PC-9 (cell line): Measurements from ENCODE around the gene SYTL2. TPM values are rescaled to one million over a fixed set of nuclear protein-coding genes. Genes with fewer than 3 reads are reported as not detected.
"Not testable (repeated sequence)": the region's sequence is repeated elsewhere in the genome, so short reads cannot be mapped to it uniquely, and the experiment has no call there.

Experiments
- BruUV-seq: library from RNA; stranded (reverse); fragments of 400-500 nt; replicated peaks from 2 replicates; lab custom pipeline; 2021; lab: Mats Ljungman, UMichigan
- CTCF ChIA-PET: fragments of 300-600 bp; sonication (Branson Sonifier 250); formaldehyde crosslinking; loops from one replicate; lab custom pipeline; 2022; ENCODE audit warnings: antibody characterized with exemption; lab: Charles Lee
- POLR2A ChIA-PET: fragments of 300-600 bp; sonication (Branson Sonifier 250); formaldehyde crosslinking; loops from one replicate; lab custom pipeline; 2022; ENCODE audit warnings: antibody characterized with exemption; ENCODE audit not compliant: unreplicated experiment; lab: Charles Lee
- DNase-seq, 2 experiments: peaks; one replicate each; pipeline versions ENCODE4 v3.0.0 to v3.0.0-alpha.2; 2015 to 2022; ENCODE audit warnings: mixed read lengths in 1 of 2
- H2AFZ ChIP-seq: fragments of 200-600 bp; sonication (generic); 2 replicates; pipeline ENCODE4 v1.8.1; 2017; ENCODE audit warnings: antibody characterized with exemption
- H3F3A ChIP-seq: fragments of 200-600 bp; sonication (generic); 2 replicates; pipeline ENCODE4 v1.8.1; 2017; ENCODE audit warnings: antibody characterized with exemption, mild to moderate bottlenecking, low read depth; ENCODE audit not compliant: insufficient read depth
- H3K27ac ChIP-seq: fragments of 200-600 bp; sonication (generic); 2 replicates; pipeline ENCODE4 v1.6.1; 2016; ENCODE audit warnings: mixed run types
- H3K27me3 ChIP-seq: fragments of 200-600 bp; sonication (generic); 2 replicates; pipeline ENCODE4 v1.6.1; 2016; ENCODE audit warnings: low read depth, mixed run types; ENCODE audit not compliant: insufficient read depth
- H3K36me3 ChIP-seq: fragments of 200-600 bp; sonication (generic); 2 replicates; pipeline ENCODE4 v1.6.1; 2016; ENCODE audit warnings: low read depth, mixed run types
- H3K4me1 ChIP-seq: fragments of 200-600 bp; sonication (generic); replicated peaks from 2 replicates; pipeline ENCODE4 v1.6.1; 2016; ENCODE audit warnings: mixed run types; ENCODE audit not compliant: insufficient read depth
- H3K4me2 ChIP-seq: fragments of 200-600 bp; sonication (generic); 2 replicates; pipeline ENCODE4 v1.6.1; 2017; ENCODE audit warnings: mixed run types
- H3K4me3 ChIP-seq: fragments of 200-600 bp; sonication (generic); 2 replicates; pipeline ENCODE4 v1.6.1; 2016; ENCODE audit warnings: mixed run types
- H3K79me2 ChIP-seq: fragments of 200-600 bp; sonication (generic); 2 replicates; pipeline ENCODE4 v1.6.1; 2017; ENCODE audit warnings: low read depth, mixed run types
- H3K9me2 ChIP-seq: fragments of 200-600 bp; sonication (generic); 2 replicates; pipeline ENCODE4 v1.8.1; 2017; ENCODE audit warnings: mild to moderate bottlenecking; ENCODE audit not compliant: insufficient read depth
- H3K9me3 ChIP-seq: fragments of 200-600 bp; sonication (generic); 2 replicates; pipeline ENCODE4 v1.8.1; 2016; ENCODE audit warnings: low read depth; ENCODE audit not compliant: insufficient read depth
- H4K20me1 ChIP-seq: fragments of 200-600 bp; sonication (generic); 2 replicates; pipeline ENCODE4 v1.8.1; 2017; ENCODE audit not compliant: insufficient read depth
- EZH2 ChIP-seq: fragments of 200-600 bp; sonication (generic); IDR thresholded peaks from 2 replicates; pipeline ENCODE4 v1.8.0; 2017; ENCODE audit warnings: antibody characterized with exemption, low read depth
- intact Hi-C: fragments of 100-400 bp; cut with micrococcal nuclease; formaldehyde crosslinking; loops from one replicate; pipeline ENCODE4 v1.10.0; 2022; ENCODE audit not compliant: unreplicated experiment
- total RNA-seq: library from RNA; stranded (reverse); gene quantifications from 2 replicates; pipeline ENCODE4 v1.2.3, GENCODE V29; 2021
- TF ChIP-seq, protein P1 (sequence below): fragments of 200-600 bp; sonication (generic); conservative IDR thresholded peaks from 2 replicates; pipeline ENCODE4 v1.6.1; 2017; ENCODE audit warnings: mixed run types, antibody characterized with exemption, mild to moderate bottlenecking, moderate library complexity

Gene SYTL2
- total RNA-seq, 1 experiment from 2014 or later: 13.3 TPM

DNA sequence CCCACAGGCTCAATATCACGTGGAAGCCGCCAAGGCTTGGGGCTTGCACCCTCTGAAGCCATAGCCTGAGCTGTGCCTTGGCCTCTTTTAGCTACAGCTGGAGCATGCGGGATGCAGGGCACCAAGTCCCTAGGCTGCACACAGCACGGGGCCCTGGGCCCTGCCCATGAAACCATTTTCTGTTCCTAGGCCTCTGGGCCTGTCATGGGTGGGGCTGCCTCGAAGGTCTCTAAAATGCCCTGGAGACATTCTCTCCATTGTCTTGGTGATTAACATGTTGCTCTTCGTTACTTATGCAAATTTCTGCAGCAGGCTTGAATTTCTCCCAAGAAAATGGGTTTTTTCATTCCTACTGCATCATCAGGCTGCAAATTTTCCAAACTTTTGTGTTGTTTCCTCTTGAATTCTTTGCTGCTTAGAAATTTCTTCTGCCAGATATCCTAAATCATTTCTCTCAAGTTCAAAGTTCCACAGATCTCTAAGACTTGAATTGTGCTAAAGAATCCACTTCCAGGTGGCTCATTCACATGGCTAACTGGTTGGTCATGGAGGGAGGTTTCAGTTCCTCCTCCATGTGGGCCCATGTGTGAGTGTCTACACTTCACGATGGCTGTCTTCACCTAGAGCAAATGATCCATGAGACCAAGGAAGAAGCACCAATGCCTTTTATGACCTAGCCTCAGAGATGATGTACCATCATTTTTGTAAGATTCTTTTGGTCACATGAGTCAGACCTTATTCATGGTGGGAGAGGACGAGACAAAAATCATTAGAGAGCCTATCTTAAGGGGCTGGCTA lies 138.6 kb downstream of the SYTL2 start:
- ChIA-PET CTCF (no interaction called here), POLR2A (no interaction called here)
- H2AFZ ChIP-seq: no peak overlapping the region
- H3K27ac ChIP-seq: no peak overlapping the region
- no peak for TF ChIP-seq EZH2
- TF ChIP-seq, protein P1, sequence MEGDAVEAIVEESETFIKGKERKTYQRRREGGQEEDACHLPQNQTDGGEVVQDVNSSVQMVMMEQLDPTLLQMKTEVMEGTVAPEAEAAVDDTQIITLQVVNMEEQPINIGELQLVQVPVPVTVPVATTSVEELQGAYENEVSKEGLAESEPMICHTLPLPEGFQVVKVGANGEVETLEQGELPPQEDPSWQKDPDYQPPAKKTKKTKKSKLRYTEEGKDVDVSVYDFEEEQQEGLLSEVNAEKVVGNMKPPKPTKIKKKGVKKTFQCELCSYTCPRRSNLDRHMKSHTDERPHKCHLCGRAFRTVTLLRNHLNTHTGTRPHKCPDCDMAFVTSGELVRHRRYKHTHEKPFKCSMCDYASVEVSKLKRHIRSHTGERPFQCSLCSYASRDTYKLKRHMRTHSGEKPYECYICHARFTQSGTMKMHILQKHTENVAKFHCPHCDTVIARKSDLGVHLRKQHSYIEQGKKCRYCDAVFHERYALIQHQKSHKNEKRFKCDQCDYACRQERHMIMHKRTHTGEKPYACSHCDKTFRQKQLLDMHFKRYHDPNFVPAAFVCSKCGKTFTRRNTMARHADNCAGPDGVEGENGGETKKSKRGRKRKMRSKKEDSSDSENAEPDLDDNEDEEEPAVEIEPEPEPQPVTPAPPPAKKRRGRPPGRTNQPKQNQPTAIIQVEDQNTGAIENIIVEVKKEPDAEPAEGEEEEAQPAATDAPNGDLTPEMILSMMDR: no peak
- no peak overlapping the region for H3K4me2 ChIP-seq
- BruUV-seq: no TSS peak
- no peaks in the 10 kb centered on the region for H3K4me1 ChIP-seq
- no peaks in the 10 kb centered on the region for H3K27me3 ChIP-seq
- H3K4me3 ChIP-seq: no peak overlapping the region
- no peaks in the 10 kb centered on the region for H3F3A ChIP-seq
- intact Hi-C loops: no loop called here
- DNase-seq: peak in 1 of 2 experiments; percentile 34
- H3K9me2 ChIP-seq: no peaks in the 10 kb centered on the region; the same call in 1 of the 2 replicates
- no peaks in the 10 kb centered on the region for H4K20me1 ChIP-seq
- H3K9me3 ChIP-seq: peaks cover 10% of the 10 kb centered on the region; the same call in 1 of the 2 replicates
- H3K36me3 ChIP-seq: no peaks in the 10 kb centered on the region
- H3K79me2 ChIP-seq: no peaks in the 10 kb centered on the region

DNA sequence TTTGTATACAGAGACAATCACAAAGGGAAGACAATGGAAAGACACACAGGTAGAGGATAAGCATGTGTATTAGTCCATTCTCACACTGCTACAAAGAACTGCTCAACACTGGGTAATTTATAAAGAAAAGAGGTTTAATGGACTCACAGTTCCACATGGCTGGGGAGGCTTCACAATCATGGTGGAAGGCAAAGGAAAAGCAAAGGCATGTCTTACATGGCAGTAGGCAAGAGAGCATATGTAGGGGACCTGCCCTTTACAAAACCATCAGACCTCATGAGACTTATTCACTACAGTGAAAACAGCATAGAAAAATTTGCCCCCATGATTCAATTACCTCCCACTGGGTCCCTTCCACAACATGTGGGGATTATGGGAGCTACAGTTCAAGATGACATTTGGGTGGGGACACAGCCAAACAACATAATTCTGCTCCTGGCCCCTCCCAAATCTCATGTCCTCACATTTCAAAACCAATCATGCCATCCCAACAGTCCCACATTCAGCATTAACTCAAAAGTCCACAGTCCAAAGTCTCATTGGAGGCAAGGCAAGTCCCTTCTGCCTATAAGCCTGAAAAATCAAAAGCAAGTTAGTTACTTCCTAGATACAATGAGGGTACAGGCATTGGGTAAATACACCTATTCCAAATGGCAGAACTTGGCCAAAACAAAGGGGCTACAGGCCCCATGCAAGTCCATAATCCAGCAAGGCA lies 139.8 kb downstream of the SYTL2 start:
- H3K9me3 ChIP-seq, H4K20me1 ChIP-seq, H3K4me1 ChIP-seq, POLR2A ChIA-PET, H2AFZ ChIP-seq, H3K36me3 ChIP-seq, H3F3A ChIP-seq, H3K27ac ChIP-seq, H3K9me2 ChIP-seq, H3K27me3 ChIP-seq, BruUV-seq, intact Hi-C loops, H3K79me2 ChIP-seq, DNase-seq, H3K4me2 ChIP-seq, H3K4me3 ChIP-seq: not testable (repeated sequence)
- CTCF ChIA-PET: interaction anchor here (1.1 kb wide), 1 partner anchor 20 kb away, joined by 3 read pairs; no protein-coding TSS in a partner anchor

DNA sequence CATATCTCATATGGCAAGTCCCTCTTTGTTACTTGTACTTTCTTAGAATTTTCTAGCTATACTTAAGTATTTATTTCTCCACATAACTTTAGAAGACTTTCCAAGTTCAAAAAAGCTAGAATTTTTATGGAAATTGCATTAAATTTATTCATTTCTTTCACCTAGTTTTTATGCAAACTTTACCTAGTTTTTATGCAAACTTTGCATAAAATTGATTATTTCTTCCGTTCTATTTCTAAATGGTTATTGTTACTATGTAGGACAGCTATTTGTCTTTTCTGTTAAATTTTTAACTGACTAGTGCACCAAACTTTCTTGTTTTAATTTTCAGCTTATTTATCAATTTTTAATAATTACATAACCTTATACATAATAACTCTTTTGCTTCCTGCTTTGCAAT lies 142.8 kb downstream of the SYTL2 start:
- H3K9me2 ChIP-seq: no peaks in the 10 kb centered on the region
- intact Hi-C loops: loop anchor here (10.0 kb wide), 2 partner anchors 177 to 577 kb away; partner anchors contain the start of gene EED
- no TSS peak for BruUV-seq
- H3K4me1 ChIP-seq: peaks cover 7% of the 10 kb centered on the region
- no peak for DNase-seq
- H2AFZ ChIP-seq: no peak overlapping the region
- no peaks in the 10 kb centered on the region for H3K9me3 ChIP-seq
- H3F3A ChIP-seq: peaks cover 7% of the 10 kb centered on the region; the same call in 1 of the 2 replicates
- peaks cover 17% of the 10 kb centered on the region for H3K79me2 ChIP-seq
- POLR2A ChIA-PET: no interaction called here
- CTCF ChIA-PET: no interaction called here
- no peak overlapping the region for H3K27ac ChIP-seq
- no peak overlapping the region for H3K4me3 ChIP-seq
- no peak overlapping the region for H3K4me2 ChIP-seq
- TF ChIP-seq EZH2: no peak
- TF ChIP-seq, protein P1: no peak
- peaks cover 9% of the 10 kb centered on the region for H4K20me1 ChIP-seq
- no peaks in the 10 kb centered on the region for H3K27me3 ChIP-seq
- H3K36me3 ChIP-seq: peaks cover 7% of the 10 kb centered on the region
